ENCODE measurements around the gene WNT7B. TPM values are rescaled to one million over a fixed set of nuclear protein-coding genes. Genes with fewer than 3 reads are reported as not detected.

The WNT7B gene
- total and polyA plus RNA-seq, 10 donors: not detected

DNA sequence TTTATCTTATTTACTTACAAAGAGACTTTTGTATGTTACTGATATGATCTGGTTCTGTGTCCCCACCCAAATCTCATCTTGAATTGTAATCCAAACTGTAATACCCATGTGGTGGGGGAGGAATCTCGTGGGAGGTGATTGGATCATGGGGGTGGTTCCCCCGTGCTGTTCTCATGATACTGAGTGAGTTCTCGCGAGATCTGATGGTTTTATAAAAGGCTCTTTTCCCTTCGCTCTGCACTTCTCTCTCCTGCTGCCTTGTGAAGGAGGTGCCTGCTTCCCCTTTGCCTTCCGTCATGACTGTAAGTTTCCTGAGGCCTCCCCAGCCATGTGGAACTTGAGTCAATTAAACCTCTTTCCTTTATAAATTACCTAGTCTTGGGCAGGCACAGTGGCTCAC lies 42.4 kb upstream of the WNT7B start:
- Histone ChIP-seq H3K4me1 (peaks cover 0 to 25% (median 7%) of the 10 kb centered on the region in 6 donors), H3K36me3 (no peaks in the 10 kb centered on the region), H3K27me3 (replicated peaks in 1 of 7) (peaks cover 0 to 6% (median 0%) of the 10 kb centered on the region in 7 donors), H3K4me3 (no peak overlapping the region), H3K27ac (peak overlapping the region in 2 of 8 donors; percentile 13 to 42), H3K9me3 (no peaks in the 10 kb centered on the region)
- DNase-seq: peak; percentile 27
- TF ChIP-seq POLR2A (IDR thresholded peaks at IDR 0.05) (no peak), POLR2AphosphoS5 (IDR thresholded peaks at IDR 0.05) (no peak)
- TF ChIP-seq, protein P1, sequence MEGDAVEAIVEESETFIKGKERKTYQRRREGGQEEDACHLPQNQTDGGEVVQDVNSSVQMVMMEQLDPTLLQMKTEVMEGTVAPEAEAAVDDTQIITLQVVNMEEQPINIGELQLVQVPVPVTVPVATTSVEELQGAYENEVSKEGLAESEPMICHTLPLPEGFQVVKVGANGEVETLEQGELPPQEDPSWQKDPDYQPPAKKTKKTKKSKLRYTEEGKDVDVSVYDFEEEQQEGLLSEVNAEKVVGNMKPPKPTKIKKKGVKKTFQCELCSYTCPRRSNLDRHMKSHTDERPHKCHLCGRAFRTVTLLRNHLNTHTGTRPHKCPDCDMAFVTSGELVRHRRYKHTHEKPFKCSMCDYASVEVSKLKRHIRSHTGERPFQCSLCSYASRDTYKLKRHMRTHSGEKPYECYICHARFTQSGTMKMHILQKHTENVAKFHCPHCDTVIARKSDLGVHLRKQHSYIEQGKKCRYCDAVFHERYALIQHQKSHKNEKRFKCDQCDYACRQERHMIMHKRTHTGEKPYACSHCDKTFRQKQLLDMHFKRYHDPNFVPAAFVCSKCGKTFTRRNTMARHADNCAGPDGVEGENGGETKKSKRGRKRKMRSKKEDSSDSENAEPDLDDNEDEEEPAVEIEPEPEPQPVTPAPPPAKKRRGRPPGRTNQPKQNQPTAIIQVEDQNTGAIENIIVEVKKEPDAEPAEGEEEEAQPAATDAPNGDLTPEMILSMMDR (IDR thresholded peaks at IDR 0.05 in 8 of 11, conservative IDR thresholded peaks at IDR 0.05 in 3 of 11): no peak
- intact Hi-C loops (cut with DNase I; ENCODE audit: low total_unique reads): no loop called here
- 69 to 86% (median 80%) methylated on average over 6 of the region's 6 CpGs for WGBS, 5 donors

DNA sequence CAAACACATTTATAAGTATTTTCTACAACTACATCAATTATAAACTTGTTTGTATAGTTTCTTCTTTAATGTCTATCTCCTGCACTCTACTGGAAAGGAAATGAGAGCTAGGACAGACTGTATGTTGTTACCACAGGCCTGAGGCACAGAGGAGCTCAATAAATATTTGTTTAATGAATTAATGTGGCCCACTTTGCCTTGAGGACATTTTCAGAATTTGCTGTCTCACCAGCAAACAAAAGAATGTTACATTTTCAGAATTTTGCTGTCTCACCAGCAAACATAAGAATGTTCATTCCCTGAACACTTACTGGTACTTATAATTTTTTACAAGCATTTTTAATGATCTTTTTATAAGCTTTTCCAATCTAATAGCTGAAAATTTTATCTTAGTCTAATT lies 41.9 kb upstream of the WNT7B start:
- intact Hi-C loops (cut with DNase I; ENCODE audit: low total_unique reads): no loop called here
- peak overlapping the region in 3 of 8 donors; percentile 13 to 42 (median 21) for H3K27ac ChIP-seq

DNA sequence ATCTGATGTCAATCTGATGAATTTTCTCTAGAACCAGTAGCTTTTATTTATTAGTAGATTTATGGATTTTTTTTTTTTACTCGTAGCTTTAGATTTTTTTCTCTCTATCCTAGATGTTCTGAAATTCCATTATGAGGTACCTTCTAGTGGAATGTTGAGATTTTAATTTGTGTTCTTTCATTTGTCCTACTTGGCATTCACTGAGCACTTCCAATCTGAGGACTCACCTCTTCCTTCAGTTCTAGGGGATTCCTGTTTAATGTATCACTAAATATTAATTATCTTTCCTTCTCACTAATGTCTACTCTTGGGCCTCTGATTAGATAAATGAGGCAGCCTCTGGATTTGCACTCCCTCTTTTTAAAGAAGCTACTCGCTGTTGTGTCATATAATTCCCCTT lies 40.2 kb upstream of the WNT7B start:
- WGBS, 5 donors: 89 to 95% (median 90%) methylated on average over 2 of the region's 2 CpGs
- intact Hi-C loops (cut with DNase I; ENCODE audit: low total_unique reads): no loop called here

More for the DNA sequence above, 41.9 kb upstream of the WNT7B start:
- no peaks in the 10 kb centered on the region for H3K36me3 ChIP-seq
- H3K4me3 ChIP-seq: no peak overlapping the region
- TF ChIP-seq, protein P1 (IDR thresholded peaks at IDR 0.05 in 8 of 11, conservative IDR thresholded peaks at IDR 0.05 in 3 of 11): no peak
- no peak for TF ChIP-seq POLR2A (IDR thresholded peaks at IDR 0.05)
- H3K27me3 ChIP-seq (replicated peaks in 1 of 7): peaks cover 0 to 6% (median 0%) of the 10 kb centered on the region in 7 donors
- DNase-seq: no peak
- H3K9me3 ChIP-seq: no peaks in the 10 kb centered on the region
- peaks cover 0 to 30% (median 10%) of the 10 kb centered on the region in 6 donors for H3K4me1 ChIP-seq

More for the DNA sequence above, 40.2 kb upstream of the WNT7B start:
- DNase-seq: no peak
- TF ChIP-seq POLR2AphosphoS5 (IDR thresholded peaks at IDR 0.05) (no peak), POLR2A (IDR thresholded peaks at IDR 0.05) (no peak)
- TF ChIP-seq, protein P1 (IDR thresholded peaks at IDR 0.05 in 8 of 11, conservative IDR thresholded peaks at IDR 0.05 in 3 of 11): no peak
- Histone ChIP-seq H3K4me1 (peaks cover 10 to 46% (median 24%) of the 10 kb centered on the region in 6 donors), H3K9me3 (no peaks in the 10 kb centered on the region), H3K27ac (no peak overlapping the region), H3K27me3 (replicated peaks in 1 of 7) (no peaks in the 10 kb centered on the region), H3K36me3 (no peaks in the 10 kb centered on the region), H3K4me3 (no peak overlapping the region)

Data from spleen (tissue), 11 donors.